Liver (tissue), 3 donors: Measurements from ENCODE around the gene LRRC36.

Source experiments
- EGR1 ChIP-seq, 2 donors: IDR thresholded peaks; 2 replicates each; pipeline ENCODE4 v1.6.1; 2016 to 2018; ENCODE audit warnings: antibody characterized with exemption in 2 of 2, low read depth in 2 of 2
- GABPA ChIP-seq, 2 donors: IDR thresholded peaks in 1 of 2; conservative IDR thresholded peaks in 1 of 2; 2 replicates each; pipeline ENCODE4 v1.6.1; 2016; ENCODE audit warnings: antibody characterized with exemption in 2 of 2, mild to moderate bottlenecking in 1 of 2, moderate library complexity in 1 of 2
- JUND ChIP-seq, 2 donors: IDR thresholded peaks; 2 replicates each; pipeline ENCODE4 v1.6.1; 2016; ENCODE audit warnings: antibody characterized with exemption in 2 of 2
- MAX ChIP-seq: IDR thresholded peaks from 2 replicates; pipeline ENCODE4 v1.6.1; 2016; ENCODE audit warnings: antibody characterized with exemption
- RXRA ChIP-seq, 2 donors: IDR thresholded peaks; 2 replicates each; pipeline ENCODE4 v1.6.1; 2017 to 2018; ENCODE audit warnings: antibody characterized with exemption in 2 of 2, mild to moderate bottlenecking in 1 of 2
- SP1 ChIP-seq: IDR thresholded peaks from 2 replicates; pipeline ENCODE4 v1.6.1; 2018; ENCODE audit warnings: antibody characterized with exemption, mild to moderate bottlenecking
- ZBTB33 ChIP-seq: IDR thresholded peaks from 2 replicates; pipeline ENCODE4 v1.6.1; 2016; ENCODE audit warnings: antibody characterized with exemption
- TF ChIP-seq, protein P1 (sequence below): fragments of 150-350 bp; IDR thresholded peaks from 2 replicates; pipeline ENCODE4 v1.5.1; 2017; ENCODE audit warnings: improper control_type of control experiment, low read depth, low read length; ENCODE audit not compliant: missing input control
- donor health status: healthy.
- donor health status: healthy.

DNA sequence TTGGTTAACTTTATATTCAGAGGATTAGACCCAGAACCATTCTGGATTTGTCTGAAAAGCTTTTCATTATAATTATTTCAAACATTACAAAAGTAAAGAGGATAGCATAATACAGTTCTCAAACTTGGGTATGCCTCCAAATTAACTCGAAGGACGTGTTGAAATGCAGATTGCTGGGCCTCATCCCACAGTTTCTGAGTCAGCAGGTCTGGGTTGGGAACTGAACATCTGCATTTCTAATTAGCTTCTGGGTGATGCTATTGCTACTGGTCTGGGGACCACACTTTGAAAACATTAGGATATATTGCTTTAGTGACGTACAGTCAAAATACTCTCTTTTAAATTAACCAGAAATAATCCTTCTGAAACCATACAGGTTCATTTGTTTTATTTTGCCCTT is 56.7 kb downstream of the LRRC36 start:
- TF ChIP-seq SP1 (no peak), ZBTB33 (no peak), JUND (IDR thresholded peaks at IDR 0.05) (no peak), EGR1 (IDR thresholded peaks at IDR 0.05; ENCODE audit: low read depth in 2 of 2) (no peak), MAX (no peak), RXRA (IDR thresholded peaks at IDR 0.05) (no peak), GABPA (IDR thresholded peaks at IDR 0.05 in 1 of 2, conservative IDR thresholded peaks at IDR 0.05 in 1 of 2) (no peak)
- TF ChIP-seq, protein P1, sequence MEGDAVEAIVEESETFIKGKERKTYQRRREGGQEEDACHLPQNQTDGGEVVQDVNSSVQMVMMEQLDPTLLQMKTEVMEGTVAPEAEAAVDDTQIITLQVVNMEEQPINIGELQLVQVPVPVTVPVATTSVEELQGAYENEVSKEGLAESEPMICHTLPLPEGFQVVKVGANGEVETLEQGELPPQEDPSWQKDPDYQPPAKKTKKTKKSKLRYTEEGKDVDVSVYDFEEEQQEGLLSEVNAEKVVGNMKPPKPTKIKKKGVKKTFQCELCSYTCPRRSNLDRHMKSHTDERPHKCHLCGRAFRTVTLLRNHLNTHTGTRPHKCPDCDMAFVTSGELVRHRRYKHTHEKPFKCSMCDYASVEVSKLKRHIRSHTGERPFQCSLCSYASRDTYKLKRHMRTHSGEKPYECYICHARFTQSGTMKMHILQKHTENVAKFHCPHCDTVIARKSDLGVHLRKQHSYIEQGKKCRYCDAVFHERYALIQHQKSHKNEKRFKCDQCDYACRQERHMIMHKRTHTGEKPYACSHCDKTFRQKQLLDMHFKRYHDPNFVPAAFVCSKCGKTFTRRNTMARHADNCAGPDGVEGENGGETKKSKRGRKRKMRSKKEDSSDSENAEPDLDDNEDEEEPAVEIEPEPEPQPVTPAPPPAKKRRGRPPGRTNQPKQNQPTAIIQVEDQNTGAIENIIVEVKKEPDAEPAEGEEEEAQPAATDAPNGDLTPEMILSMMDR = no peak
